HS-5 (cell line): ENCODE results near the gene SCYL1.
"Not testable (repeated sequence)": the region's sequence is repeated elsewhere in the genome, so short reads cannot be mapped to it uniquely, and the experiment has no call there.

Experiments used
- DNase-seq: peaks from one replicate; pipeline ENCODE4 v3.0.0-alpha.2; 2012; ENCODE audit warnings: low read depth

Gene SCYL1

DNA sequence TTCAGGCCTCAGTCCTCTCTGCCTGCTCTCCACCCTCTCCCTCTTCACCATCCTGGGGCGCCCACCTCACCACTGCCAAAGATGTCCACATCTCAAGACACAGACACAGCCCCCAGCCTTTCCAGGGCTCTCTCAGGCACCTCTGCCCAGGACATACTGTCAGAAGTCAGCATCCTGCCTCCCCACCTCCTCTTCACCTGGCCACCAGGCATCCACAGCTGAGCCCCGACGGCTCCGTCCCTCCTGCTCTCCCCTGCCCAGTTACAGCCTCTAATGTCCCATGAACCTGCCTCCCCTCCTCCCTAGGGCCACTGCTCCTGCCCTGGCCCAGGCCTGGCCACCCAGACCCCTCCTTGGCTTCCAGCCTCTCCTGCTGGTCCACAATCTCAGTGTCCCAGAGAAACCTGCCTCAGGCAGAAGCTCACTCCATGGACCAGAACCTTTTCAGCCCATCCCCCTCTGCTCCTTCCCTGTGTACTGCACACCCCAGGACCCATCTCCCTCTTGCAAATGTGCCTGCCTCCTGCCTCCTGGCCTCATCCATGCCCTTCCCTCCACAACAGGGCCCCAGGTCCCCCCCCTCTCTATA is 30.1 kb downstream of the SCYL1 start:
- DNase-seq: no peak

DNA sequence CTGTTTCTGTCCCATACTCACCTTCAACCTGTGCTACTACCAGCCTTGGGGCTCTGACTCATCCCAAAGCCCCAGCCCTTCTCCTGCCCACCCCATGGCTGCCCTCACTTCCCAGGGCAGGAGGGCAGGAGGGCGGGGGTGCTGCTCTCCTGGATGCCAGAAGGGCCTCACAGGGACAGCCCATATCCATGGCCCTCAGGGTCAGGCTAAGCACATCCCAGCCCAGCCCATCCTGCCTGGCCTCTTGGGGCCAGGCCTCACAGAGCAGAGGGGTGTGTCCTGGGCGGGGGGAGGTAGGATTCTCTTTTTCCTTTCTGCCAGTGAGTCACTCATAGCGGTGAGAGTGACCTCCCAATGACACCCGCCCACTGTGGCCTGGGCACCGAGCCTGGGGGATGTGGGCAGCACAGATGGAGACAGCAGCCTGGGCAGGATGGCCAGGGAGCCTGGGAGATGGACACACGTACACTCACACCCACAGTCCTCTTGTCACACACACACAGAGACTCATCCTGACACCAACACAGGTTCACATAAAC is 30.9 kb downstream of the SCYL1 start:
- DNase-seq: peak; percentile 83

DNA sequence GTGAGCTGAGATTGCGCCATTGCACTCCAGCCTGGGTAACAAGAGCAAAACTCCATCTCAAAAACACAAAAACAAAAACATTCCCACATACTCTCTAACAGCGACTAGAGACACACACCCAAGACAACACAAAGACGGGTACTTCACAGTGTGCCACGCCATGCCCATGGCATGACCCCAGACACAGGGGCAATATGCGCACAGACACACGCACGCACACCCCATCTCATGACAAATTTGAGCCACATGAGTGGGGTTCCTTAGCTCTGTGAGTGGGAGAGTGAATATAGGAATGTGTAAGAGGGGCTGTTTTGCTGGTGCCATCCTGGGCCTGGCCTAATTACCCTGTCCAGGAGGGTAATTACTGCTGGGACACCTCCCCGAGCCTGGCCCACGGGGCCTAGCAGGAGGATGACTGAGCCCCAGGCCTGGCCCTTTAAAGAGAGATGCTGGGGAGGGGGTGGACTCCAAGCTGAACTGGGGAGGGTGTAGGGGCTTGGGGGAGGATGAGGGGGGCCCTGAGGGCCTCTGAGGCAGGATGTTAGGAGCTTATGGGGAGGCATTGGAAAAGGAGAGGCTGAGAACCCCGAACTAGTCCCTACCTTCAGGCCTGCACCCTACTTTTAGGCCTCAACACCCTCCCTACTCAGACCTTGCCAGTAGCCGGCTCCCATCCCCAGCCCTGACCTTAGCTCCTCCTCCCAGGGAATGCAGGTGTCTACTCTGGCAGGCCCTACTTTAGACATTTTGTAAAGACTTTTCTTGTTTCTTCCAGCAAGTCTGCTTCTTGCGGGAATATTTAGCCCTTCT is 31.8 kb downstream of the SCYL1 start:
- DNase-seq: no peak

DNA sequence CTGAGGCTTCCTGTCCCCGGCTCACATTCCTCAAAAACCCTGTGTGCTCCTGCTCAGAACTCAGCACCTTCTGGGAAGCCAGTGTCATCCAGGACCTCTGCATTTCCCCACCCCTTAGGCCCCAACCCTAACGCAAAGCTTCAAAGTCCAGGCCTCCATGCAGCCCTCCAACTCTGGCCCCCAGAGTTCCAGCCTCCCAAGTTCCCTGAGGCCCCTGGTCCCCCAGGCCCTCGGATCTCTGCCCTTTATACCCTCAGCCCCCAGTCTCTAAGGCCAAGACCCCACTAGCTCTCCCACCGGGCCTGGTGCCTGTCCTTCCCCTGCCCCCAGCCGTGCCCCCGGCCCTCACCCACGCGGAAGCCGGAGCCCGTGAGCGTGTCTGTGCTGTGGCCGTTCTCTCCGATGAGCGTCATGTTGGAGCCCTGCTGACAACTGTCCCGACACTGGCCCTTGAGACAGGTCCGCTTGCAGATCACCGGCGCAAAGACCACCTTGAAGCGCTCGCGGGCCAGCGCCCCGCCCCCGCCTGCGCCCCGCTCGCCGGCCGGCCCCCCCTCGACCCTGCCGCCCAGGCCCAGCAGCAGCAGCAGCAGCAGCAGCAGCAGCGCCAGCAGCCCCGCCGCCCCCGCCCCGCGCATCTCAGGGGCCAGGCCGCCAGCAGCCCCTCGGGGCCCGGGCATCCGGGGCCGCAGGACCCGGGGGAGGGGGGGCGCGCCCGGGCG is 32.6 kb downstream of the SCYL1 start:
- DNase-seq: no peak

DNA sequence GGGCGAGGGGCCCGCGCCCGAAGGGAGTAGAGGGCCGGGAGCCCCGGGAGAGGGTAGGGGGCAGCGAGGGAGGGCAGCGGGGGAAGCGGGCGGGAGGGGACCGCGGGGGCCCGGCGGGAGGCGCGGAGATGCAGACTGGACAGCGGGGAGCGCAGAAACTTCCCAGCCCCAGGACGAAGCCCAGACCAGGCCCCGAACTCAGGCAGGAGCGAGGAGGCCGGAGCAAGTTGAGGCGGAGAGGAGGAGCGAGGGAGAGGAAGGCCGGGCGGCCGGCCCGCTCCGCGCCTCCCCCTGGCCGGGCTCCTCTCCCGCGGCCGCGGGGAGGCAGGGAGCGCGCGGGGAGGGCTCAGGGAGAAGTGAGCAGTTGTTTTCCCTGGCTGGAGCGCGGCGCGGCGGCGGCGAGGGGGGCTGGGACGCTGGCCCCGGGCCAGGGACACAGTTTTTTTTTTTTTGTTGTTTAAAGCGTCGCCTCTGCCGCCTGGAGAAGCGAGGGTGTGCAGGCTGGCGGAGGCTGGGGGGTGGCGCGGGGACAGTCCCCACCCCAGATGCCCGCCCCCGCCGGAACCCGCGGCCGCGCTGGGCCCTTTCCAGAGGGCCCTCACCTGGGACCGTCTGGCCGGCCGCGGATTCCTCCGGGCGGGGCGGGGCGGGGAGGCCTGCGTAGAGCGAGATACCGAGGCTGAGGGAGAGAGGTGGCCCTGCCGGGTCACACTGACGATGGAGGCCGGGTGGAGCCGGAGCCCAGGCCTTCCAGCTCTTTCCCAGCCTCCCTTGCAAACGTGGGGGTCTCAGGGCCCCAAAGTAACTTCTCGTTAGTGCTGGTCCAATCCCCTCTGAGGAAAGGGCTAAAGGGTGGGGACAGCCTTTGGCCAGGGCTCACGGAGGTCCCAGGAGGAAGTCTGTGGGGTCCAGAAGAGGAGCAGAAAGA is 33.4 kb downstream of the SCYL1 start, which contains the start of gene LTBP3:
TSS of gene LTBP3 (minus strand) at position 358 of the 928 bp plus-strand sequence. CDS start 400 bp downstream, outside the sequence.
- no peak for DNase-seq

DNA sequence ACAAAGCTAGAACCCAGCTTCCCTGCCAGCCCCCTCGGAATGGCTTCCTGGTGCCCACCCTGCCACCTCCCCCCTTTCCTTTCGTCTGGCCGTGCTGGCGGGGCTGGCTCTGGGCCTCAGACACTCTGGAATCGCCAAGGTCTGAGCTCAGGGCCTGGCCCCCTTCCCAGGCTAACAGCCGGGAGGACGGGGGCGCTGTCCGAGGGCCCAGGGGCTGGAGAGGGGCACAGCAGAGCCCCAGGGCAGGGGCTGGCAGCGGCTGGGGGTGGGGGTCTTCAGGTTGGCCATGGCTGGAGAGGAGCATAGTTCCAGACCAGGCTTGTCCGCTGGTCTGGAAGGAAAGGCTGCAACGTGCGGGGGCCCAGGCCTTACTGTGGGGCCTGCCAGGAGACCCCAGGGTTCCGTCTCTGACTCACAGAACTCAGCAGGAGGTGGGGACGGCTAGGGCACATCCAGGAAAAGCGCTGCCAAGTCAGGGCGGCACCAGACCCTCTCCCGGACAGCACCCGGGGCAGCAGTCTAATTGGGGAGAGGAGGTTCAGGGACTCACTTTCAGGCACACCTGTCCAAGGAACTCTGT is 34.1 kb downstream of the SCYL1 start:
- DNase-seq: no peak

DNA sequence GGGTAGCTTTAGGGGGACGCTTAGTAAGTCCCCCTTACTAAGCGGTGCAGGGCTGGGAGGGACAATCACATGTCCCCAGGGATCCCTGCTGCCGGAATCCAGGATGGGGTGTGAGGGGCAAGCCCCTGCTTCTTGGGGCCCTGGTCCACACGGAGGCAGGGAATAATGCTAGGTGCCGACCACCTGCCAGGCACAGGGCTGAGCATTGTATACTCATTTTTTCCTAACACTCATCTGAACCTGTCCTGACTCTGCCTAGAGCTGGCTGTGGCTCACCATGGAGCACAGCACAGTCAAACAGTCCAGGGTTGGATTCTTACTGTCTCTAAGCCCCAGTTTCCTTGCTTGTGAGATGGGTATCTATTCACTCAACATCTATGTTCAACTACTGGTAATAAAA is 34.7 kb downstream of the SCYL1 start:
- no peak for DNase-seq

DNA sequence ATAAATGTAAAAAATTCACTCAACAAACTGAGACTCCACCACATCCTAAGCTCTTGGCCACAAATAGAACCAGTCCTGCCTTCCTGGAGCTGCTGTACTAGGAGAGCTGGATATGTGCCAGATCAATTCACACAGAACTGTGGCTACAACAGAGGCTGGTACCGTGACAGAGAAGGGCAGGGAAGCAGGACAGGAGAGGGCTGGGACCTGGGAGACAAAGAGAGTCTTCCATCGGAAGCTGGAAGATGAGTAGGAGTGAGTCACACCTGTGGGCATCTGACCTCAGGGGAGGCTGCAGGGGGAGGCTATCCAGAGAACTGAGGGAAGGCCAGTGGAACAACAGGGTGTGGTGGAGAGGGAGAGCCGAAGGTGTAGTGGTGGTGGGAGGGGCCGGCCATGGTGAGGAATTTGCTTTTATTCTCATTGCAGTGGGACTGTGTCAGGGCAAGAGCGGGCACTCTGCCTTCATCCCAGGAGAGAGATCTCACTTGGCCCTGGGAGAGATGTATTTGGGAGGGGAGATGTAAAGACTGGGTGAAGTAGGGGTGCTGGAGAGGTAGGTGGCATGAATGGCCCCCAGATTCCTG is 35.2 kb downstream of the SCYL1 start:
- DNase-seq: no peak

DNA sequence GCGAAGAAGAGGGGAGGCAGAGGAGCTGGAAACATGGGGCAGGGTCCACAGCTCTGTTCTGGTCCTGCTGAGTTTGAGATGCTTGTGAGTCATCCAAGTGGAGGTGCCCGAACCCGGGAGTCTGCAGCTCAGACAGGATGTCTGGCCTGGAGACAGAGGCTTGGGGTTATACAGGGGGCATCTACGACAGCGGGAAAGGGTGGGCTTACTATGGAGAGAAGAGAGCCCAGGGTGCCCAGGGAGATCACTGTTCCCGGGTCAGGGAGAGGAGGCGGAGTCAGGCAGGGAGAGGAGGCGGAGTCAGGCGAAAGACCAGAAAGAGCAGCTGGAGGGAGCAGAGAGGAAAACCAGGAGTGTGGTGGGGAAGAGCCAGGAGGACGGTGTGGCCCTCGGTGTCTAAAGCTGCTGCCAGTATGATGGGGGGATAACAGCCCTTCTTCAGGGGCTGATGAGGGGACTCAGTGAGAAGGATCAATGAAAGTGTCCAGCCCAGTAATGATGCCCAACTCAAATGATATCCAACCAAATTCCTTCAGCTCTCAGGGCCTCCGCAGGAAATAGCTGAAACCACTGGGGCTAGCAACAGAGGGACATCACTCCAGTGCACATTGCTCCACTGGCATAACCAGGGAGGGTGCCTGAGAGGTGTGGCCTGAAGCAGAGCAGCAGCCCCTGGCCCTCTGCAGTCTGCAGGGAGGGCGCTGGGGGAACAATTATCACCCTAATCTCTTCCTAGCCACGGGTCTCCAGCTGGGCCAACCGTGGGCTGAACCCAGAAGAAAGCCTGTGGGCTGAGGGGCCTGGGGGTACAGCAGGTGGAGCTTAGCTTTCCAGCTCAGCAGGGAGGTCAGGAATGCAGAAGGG is 35.9 kb downstream of the SCYL1 start:
- no peak for DNase-seq

DNA sequence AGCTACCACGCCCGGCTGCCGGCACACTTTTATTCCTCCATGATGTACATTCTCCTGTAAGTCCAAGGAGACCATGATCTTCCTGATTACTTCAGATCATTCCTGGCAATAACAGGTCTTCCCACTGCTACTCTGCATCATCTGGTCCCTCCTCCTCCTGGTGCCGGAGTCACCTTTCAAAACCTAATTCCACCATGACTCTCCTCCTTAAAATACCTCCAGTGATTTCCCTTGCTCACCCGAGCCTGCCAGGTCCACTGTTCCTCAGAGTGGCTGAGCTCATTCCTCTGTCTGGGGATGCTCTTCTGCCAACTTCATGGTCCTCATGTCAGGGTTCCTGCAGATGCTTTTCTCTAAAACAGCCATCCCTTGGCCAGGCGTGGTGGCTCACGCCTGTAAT is 37.1 kb downstream of the SCYL1 start:
- no peak for DNase-seq

DNA sequence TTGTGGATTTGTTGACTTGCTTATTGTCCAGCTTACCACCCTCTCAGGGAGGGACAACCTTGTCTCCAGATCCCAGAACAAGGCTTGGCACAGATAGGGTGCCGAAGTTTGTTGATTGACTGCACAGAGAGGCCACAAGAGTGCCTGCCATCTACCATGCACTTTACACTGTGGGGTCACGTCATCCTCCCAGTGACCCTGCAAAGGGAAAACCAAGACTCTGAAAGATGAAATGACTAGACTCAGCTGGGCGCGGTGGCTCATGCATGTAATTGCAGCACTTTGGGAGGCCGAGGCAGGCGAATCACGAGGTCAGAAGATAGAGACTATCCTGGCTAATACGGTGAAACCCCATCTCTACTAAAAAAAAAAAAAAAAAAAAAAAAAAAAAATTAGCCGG is 37.9 kb downstream of the SCYL1 start:
- DNase-seq: no peak

DNA sequence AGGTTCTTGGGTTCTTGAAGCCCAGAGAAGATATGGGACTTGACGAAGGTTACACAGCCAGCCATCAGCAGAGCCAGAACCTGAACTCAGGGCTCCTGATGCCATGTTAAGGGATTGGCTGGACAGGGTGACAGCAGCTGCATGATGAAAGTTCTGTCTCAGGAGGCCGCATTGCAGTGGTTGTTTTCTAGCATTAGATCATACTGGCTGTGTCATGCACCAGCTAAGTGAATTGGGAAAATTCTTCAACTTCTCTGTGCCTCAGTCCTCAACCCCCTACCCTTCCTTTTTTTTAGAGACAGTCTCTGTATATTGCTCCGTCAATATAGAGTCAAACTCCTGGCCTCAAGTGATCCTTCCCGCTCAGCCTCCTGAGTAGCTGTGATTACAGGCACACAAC is 38.7 kb downstream of the SCYL1 start:
- DNase-seq: no peak

DNA sequence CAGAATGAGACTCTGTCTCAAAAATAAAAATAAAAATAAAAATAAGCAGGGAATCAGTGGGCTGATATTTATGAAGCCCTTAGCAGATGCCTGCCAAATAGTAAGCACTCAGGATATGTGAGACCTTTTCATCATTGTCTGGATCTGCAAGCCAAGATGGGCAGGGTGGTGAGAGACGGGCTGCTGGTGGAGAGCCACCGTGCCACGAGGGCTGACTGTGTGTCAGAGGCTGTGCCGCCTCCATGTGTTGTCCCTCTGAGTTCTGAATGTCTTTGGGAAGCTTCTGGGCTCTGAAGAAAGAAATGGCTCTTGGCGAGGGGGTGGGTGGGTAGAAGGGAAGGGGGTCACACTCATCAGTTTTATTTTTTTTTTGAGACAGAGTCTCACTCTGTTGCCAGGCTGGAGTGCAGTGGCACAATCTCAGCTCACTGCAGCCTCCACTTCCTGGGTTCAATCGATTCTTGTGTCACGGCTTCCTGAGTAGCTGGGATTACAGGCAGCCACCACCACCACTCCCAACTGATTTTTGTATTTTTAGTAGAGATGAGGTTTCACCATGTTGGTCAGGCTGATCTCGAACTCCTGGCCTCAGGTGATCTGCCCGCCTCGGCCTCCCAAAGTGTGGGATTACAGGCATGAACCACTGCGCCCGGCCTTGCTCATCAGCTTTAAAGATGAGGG is 40.1 kb downstream of the SCYL1 start:
- DNase-seq: not testable (repeated sequence)

DNA sequence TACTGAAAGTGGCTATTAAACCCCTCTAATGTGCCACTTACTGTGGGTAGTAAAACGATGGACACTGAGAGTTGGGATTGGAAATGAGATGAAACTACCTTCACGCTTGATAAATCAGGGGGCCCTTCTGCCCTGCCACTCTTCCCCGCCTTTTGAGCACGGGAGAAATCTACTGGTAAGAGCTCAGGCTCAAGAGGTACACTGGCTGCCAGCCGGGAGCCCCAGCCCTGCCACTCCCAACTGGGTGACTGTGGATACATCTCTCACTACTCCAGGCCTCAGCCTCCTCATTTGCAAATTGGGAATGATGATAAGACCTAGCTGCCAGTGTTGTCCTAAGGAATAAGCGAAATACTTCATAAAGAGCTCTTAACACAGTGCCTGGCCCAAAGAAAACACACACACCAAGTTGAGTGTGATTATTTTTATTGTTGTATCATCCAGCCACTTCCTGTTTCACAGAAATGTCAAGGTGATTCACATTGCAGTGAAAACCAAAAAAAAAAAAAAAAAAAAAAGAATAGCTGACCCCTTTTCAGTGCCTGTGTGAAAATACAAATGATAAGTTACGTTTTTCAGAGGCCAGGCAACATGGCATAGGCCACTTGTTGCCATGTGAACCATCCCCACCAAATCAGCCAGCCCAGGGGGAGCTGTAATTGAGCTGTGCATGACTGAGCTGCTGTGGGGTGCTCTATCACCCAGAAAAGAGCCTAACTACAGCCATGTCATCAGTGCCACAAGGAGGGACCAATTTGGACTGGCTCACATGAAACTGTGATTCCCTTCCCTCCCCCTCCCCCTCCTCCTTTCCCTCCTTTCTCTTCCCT is 41.0 kb downstream of the SCYL1 start:
- no peak for DNase-seq

DNA sequence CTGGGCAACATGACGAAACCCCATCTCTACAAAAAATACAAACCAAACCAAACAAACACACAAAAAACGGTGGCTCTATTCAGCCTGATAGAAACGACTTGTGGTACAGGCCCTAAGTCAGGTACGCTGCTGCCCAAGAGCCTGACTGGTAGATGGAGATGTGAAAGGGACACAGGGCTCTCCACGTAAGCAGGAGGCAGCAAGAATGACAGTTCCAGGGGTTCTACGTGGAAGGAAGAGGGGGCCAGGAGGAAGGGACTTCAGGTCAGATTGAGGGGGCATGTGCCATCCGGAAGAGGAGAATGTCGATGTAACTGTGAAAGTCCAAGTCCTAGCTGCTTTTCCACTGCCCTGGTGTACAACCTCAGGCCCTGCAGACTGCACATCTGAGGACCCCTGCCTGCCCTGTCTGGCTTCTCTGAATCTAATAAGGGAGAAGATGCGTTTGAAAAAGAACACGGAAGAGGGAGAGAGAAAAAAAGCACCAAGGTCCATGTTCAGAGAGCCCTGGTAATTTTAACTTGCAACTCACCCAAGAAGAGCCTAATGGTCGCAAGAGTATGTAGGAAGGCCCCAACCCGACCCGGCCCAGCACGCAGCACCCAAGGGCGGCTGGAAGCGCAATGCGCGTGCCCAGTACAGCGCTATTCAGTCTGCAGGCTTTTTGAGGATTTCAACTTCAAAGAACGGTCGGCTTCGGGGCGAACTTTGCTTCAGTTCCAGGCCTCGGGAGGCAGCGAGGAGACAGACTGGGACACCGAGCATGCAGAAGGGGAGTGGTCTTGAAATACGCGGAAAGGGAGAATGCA is 44.5 kb downstream of the SCYL1 start:
- DNase-seq: no peak

DNA sequence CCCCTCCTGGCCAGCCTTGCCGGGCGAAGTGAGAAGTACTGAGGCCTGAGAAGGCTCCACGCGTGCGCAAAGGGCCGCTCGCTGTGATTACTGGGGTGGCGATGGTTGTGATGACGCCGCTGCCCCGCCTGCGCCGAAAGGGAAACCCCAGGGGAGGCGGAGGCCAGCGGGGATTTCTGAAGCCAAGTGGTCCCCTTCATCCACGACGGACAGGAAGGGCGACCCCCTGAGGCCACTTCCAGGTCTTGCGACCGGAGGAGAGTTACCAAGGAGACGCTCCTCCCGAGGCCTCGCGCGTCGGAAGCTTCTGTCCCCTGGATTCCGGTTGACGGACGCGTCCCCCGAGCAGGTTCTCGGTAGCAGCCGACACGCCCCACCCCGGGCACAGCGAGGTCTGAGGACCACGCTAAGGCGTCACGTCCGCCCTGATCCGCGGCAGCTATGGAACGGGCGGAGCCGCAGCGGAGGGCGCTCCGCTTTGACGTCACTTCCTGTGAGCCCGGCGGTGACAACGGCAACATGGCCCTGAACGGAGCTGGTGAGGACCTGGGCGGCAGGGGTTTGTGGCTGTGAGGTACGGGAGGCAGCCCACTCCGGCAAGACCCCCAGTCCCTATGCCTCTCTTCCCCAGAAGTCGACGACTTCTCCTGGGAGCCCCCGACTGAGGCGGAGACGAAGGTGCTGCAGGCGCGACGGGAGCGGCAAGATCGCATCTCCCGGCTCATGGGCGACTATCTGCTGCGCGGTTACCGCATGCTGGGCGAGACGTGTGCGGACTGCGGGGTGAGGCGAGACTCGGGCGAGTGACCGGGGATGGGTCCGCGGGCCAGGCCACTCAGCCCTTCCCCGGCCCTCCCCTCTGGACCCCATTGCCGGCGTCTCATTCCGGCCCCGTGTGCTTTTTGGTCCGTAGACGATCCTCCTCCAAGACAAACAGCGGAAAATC is 45.4 kb downstream of the SCYL1 start, which contains the start of gene ZNRD2:
TSS of gene ZNRD2 (plus strand) at position 505 of the 946 bp plus-strand sequence. CDS start at position 520, 15 bp downstream.
- peak; percentile 97 for DNase-seq
